ENCODE results near the gene SLC16A8.

GRCh38 chr22:38067028-38067415 lies 17.0 kb downstream of the SLC16A8 start:
- TF ChIP-seq POLR2AphosphoS5 (IDR thresholded peaks at IDR 0.05; ENCODE audit: borderline replicate concordance, low read depth, low read length) = no peak
- no peak for TF ChIP-seq EZH2 (IDR thresholded peaks at IDR 0.05)
